ENCODE measurements around the gene PROM1.

DNA sequence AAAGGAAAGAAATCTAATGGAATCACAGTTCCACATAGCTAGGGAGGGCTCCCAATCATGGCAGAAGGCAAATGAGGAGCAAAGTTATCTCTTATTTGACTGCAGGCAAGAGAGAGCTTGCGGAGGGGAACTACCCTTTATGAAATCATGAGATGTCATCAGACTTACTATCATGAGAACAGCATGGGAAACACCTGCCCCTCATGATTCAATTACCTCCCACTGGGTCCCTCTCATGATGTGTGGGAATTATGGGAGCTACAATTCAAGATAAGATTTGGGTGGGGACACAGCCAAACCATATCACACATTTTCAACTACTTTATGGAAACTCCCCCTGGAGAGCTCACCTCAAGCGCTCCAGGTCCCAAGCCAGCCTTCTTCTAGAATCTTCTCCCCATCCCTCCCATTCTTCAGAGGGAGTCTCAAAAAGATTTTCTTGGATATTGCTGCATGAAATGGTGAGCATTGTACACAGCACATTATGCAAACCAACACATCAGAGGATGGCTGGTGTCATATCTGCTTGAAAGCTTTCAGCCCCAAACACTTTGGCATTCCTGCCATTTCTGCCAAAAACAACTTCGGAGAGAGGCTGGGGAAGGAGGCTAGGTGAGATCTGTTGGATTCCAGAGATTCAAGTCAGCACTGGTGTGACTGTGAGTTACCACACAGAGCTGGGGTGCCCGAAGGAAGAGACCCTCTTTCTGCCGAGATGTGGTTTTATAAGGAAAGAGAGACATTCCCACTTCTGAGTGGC, 152.2 kb downstream of the PROM1 start:
- TF ChIP-seq EP300 (IDR thresholded peaks at IDR 0.05) = no peak
- no peak for TF ChIP-seq POLR2A (IDR thresholded peaks at IDR 0.05)
